Coronary artery (tissue), 2 donors: ENCODE data around the gene OLFM1.

ENCODE experiments used
- DNase-seq: peaks from one replicate; pipeline ENCODE4 v3.0.0-alpha.2; 2017; ENCODE audit warnings: low spot score
- H3K27ac ChIP-seq, 2 donors: fragments of 200-600 bp; sonication (generic); one replicate each; pipeline ENCODE4 v1.5.1; 2016 to 2019
- H3K4me3 ChIP-seq: fragments of 200-600 bp; sonication (generic); 2 replicates; pipeline ENCODE4 v1.5.1; 2016; ENCODE audit warnings: mild to moderate bottlenecking, moderate library complexity
- CTCF ChIP-seq: fragments of 200-600 bp; sonication (generic); IDR thresholded peaks from one replicate; pipeline ENCODE4 v1.5.1; 2019; ENCODE audit warnings: antibody characterized with exemption

The OLFM1 gene

GRCh38 chr9:135087489-135087792 is at the start of gene OLFM1:
Gene OLFM1, plus strand, starts transcription at chr9:135087668. Its CDS starts 322 bp downstream, at chr9:135087990.
- H3K27ac ChIP-seq, result peak within 1 kb of the TSS in 1 of 2 donors; percentile 41
- no peak for DNase-seq

GRCh38 chr9:135038331-135038730 is 49.1 kb upstream of the OLFM1 start:
- H3K27ac ChIP-seq, result no peak overlapping the region
- peak; percentile 31 for DNase-seq
- no peak for TF ChIP-seq CTCF
- H3K4me3 ChIP-seq, result no peak overlapping the region

More at GRCh38 chr9:135087489-135087792, at the start of gene OLFM1:
- H3K4me3 ChIP-seq, result peak within 1 kb of the TSS; percentile 75
- TF ChIP-seq CTCF, result no peak

GRCh38 chr9:135038826-135039225 is 48.6 kb upstream of the OLFM1 start:
- TF ChIP-seq CTCF, result no peak
- H3K27ac ChIP-seq, result no peak overlapping the region
- peak; percentile 35 for DNase-seq
- H3K4me3 ChIP-seq, result no peak overlapping the region

- H3K27ac ChIP-seq, result no peak overlapping the region
- DNase-seq, result peak; percentile 62
- no peak for TF ChIP-seq CTCF
- H3K4me3 ChIP-seq, result no peak overlapping the region
Measured at GRCh38 chr9:135039266-135039870, 48.1 kb upstream of the OLFM1 start.

- peak; percentile 41 for DNase-seq
- Histone ChIP-seq H3K27ac (no peak overlapping the region), H3K4me3 (no peak overlapping the region)
- no peak for TF ChIP-seq CTCF
Measured at GRCh38 chr9:135039916-135040645, 47.4 kb upstream of the OLFM1 start.

GRCh38 chr9:135040892-135041291 is 46.6 kb upstream of the OLFM1 start:
- peak; percentile 38 for DNase-seq
- no peak overlapping the region for H3K4me3 ChIP-seq
- no peak for TF ChIP-seq CTCF
- no peak overlapping the region for H3K27ac ChIP-seq

- no peak for TF ChIP-seq CTCF
- H3K4me3 ChIP-seq, result no peak overlapping the region
- DNase-seq, result peak; percentile 26
- no peak overlapping the region for H3K27ac ChIP-seq
Measured at GRCh38 chr9:135043345-135043744, 44.1 kb upstream of the OLFM1 start.
